ENCODE measurements around the gene ARHGAP9. TPM values are rescaled to one million over a fixed set of nuclear protein-coding genes. Genes with fewer than 3 reads are reported as not detected.

ARHGAP9 gene
- polyA plus RNA-seq, 1 of the 3 experiments (the other 2 are of a cell fraction), result 0.66 TPM

GRCh38 chr12:57479043-57479375, 657 bp downstream of the ARHGAP9 start:
- no peak overlapping the region for H3K4me3 ChIP-seq (ENCODE audit: low read depth in 2 of 2, low read length in 1 of 2)
- TF ChIP-seq TAF1 (IDR thresholded peaks at IDR 0.05; ENCODE audit: borderline replicate concordance, low read depth, low read length) (no peak), TCF12 (IDR thresholded peaks at IDR 0.05) (no peak), FOXJ3 (CRISPR knock-in tag; IDR thresholded peaks at IDR 0.05) (no peak), NRF1 (IDR thresholded peaks at IDR 0.05; ENCODE audit: low read depth, low read length) (no peak), EZH2phosphoT487 (IDR thresholded peaks at IDR 0.05; ENCODE audit: borderline replicate concordance, low read depth) (no peak), MEF2A (IDR thresholded peaks at IDR 0.05; ENCODE audit: borderline replicate concordance, low read depth) (no peak), RXRA (IDR thresholded peaks at IDR 0.05; ENCODE audit: borderline replicate concordance, low read depth) (no peak), POLR2AphosphoS5 (IDR thresholded peaks at IDR 0.05; ENCODE audit: low read depth, low read length) (no peak), TEAD4 (IDR thresholded peaks at IDR 0.05; ENCODE audit: borderline replicate concordance, insufficient read depth) (no peak), RAD21 (IDR thresholded peaks at IDR 0.05; ENCODE audit: low read length) (no peak), SIN3A (IDR thresholded peaks at IDR 0.05; ENCODE audit: borderline replicate concordance, low read depth, low read length) (no peak), CHD2 (IDR thresholded peaks at IDR 0.05; ENCODE audit: low read length, partially characterized antibody) (no peak), RFX5 (IDR thresholded peaks at IDR 0.05; ENCODE audit: low read length) (no peak), RCOR1 (IDR thresholded peaks at IDR 0.05; ENCODE audit: low read length) (no peak), FOXM1 (IDR thresholded peaks at IDR 0.05; ENCODE audit: low read depth) (no peak), JUND (IDR thresholded peaks at IDR 0.05) (no peak), GATA2 (CRISPR knock-in tag; IDR thresholded peaks at IDR 0.05) (no peak)
- TF ChIP-seq, protein P1, sequence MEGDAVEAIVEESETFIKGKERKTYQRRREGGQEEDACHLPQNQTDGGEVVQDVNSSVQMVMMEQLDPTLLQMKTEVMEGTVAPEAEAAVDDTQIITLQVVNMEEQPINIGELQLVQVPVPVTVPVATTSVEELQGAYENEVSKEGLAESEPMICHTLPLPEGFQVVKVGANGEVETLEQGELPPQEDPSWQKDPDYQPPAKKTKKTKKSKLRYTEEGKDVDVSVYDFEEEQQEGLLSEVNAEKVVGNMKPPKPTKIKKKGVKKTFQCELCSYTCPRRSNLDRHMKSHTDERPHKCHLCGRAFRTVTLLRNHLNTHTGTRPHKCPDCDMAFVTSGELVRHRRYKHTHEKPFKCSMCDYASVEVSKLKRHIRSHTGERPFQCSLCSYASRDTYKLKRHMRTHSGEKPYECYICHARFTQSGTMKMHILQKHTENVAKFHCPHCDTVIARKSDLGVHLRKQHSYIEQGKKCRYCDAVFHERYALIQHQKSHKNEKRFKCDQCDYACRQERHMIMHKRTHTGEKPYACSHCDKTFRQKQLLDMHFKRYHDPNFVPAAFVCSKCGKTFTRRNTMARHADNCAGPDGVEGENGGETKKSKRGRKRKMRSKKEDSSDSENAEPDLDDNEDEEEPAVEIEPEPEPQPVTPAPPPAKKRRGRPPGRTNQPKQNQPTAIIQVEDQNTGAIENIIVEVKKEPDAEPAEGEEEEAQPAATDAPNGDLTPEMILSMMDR (IDR thresholded peaks at IDR 0.05), result no peak
- TF ChIP-seq, protein P2, sequence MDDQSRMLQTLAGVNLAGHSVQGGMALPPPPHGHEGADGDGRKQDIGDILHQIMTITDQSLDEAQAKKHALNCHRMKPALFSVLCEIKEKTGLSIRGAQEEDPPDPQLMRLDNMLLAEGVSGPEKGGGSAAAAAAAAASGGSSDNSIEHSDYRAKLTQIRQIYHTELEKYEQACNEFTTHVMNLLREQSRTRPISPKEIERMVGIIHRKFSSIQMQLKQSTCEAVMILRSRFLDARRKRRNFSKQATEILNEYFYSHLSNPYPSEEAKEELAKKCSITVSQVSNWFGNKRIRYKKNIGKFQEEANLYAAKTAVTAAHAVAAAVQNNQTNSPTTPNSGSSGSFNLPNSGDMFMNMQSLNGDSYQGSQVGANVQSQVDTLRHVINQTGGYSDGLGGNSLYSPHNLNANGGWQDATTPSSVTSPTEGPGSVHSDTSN (IDR thresholded peaks at IDR 0.05), result no peak
- TF ChIP-seq, protein P3, sequence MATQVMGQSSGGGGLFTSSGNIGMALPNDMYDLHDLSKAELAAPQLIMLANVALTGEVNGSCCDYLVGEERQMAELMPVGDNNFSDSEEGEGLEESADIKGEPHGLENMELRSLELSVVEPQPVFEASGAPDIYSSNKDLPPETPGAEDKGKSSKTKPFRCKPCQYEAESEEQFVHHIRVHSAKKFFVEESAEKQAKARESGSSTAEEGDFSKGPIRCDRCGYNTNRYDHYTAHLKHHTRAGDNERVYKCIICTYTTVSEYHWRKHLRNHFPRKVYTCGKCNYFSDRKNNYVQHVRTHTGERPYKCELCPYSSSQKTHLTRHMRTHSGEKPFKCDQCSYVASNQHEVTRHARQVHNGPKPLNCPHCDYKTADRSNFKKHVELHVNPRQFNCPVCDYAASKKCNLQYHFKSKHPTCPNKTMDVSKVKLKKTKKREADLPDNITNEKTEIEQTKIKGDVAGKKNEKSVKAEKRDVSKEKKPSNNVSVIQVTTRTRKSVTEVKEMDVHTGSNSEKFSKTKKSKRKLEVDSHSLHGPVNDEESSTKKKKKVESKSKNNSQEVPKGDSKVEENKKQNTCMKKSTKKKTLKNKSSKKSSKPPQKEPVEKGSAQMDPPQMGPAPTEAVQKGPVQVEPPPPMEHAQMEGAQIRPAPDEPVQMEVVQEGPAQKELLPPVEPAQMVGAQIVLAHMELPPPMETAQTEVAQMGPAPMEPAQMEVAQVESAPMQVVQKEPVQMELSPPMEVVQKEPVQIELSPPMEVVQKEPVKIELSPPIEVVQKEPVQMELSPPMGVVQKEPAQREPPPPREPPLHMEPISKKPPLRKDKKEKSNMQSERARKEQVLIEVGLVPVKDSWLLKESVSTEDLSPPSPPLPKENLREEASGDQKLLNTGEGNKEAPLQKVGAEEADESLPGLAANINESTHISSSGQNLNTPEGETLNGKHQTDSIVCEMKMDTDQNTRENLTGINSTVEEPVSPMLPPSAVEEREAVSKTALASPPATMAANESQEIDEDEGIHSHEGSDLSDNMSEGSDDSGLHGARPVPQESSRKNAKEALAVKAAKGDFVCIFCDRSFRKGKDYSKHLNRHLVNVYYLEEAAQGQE (IDR thresholded peaks at IDR 0.05; ENCODE audit: low read depth, low read length), result no peak
- 63% methylated on average over 10 of the region's 10 CpGs for WGBS (ENCODE audit: low lambda C conversion rate)
- peaks cover 0 to 10% of the 10 kb centered on the region in 2 experiments; a peak in 3 of 4 replicates for H3K4me1 ChIP-seq (ENCODE audit: control insufficient read depth in 1 of 2, insufficient read depth in 2 of 2, low read depth in 1 of 2, low read length in 1 of 2)
- no peaks in the 10 kb centered on the region for H3K36me3 ChIP-seq (replicated peaks in 1 of 2; ENCODE audit: control insufficient read depth in 1 of 2, insufficient read depth in 2 of 2, low read length in 1 of 2)
- ChIA-PET CTCF (interaction anchor here (1.4 to 1.5 kb wide), 2 partner anchors 15 to 80 kb away, joined by 4 read pairs; no protein-coding TSS in a partner anchor), POLR2A (no interaction called here)
- H2AFZ ChIP-seq (ENCODE audit: low read depth), result no peak overlapping the region
- H3K27ac ChIP-seq (ENCODE audit: low read depth in 2 of 2, low read length in 1 of 2), result no peak overlapping the region
- no peaks in the 10 kb centered on the region for H3K9me3 ChIP-seq
- H4K20me1 ChIP-seq (ENCODE audit: insufficient read depth), result no peaks in the 10 kb centered on the region
- peaks cover 27% of the 10 kb centered on the region for H3K27me3 ChIP-seq (ENCODE audit: insufficient read depth)
- no peak for DNase-seq
- H3K79me2 ChIP-seq (ENCODE audit: insufficient read depth), result no peaks in the 10 kb centered on the region
- H3K9me2 ChIP-seq, result no peaks in the 10 kb centered on the region
- H3F3A ChIP-seq (replicated peaks; ENCODE audit: insufficient read depth), result peaks cover 5% of the 10 kb centered on the region
- H3K9ac ChIP-seq, result no peak overlapping the region
- no peak overlapping the region for H3K4me2 ChIP-seq

Data from SK-N-SH (cell line).